Erythroblast (primary cell): ENCODE data around the gene DCAF4.

Source experiments
- GATA1 ChIP-seq: IDR thresholded peaks from 2 replicates; pipeline ENCODE4 v1.6.1; 2011; ENCODE audit warnings: low read depth, mild to moderate bottlenecking, control low read depth, low read length, moderate library complexity
- POLR2A ChIP-seq: IDR thresholded peaks from 2 replicates; pipeline ENCODE4 v1.6.1; 2011; ENCODE audit warnings: mild to moderate bottlenecking, low read length

GRCh38 chr14:72903716-72904115, 22.5 kb upstream of the DCAF4 start:
- TF ChIP-seq POLR2A (no peak), GATA1 (no peak)
